GM12878 (cell line): ENCODE results near the gene MARCHF10.

Experiments
- CBX3 ChIP-seq: fragments of 200-600 bp; sonication (generic); IDR thresholded peaks from 2 replicates; pipeline ENCODE4 v1.6.1; 2016; ENCODE audit warnings: low read depth, borderline replicate concordance
- CREB1 ChIP-seq: IDR thresholded peaks from 2 replicates; pipeline ENCODE4 v1.6.1; 2012; ENCODE audit warnings: low read depth, mild to moderate bottlenecking, inconsistent platforms
- CTCF ChIP-seq, 3 experiments: IDR thresholded peaks in 2 of 3; conservative IDR thresholded peaks in 1 of 3; 2 replicates each; pipeline ENCODE4 v1.5.1; 2011; ENCODE audit warnings: low read depth in 3 of 3, low read length in 3 of 3, mild to moderate bottlenecking in 3 of 3, control low read depth in 2 of 3, moderate library complexity in 2 of 3, inconsistent platforms in 1 of 3, mixed read lengths in 1 of 3; ENCODE audit not compliant: control insufficient read depth in 2 of 3, insufficient read depth in 1 of 3; ENCODE audit errors: extremely low read depth in 1 of 3
- POLR2AphosphoS5 ChIP-seq: IDR thresholded peaks from 2 replicates; pipeline ENCODE4 v1.6.1; 2011; ENCODE audit warnings: mild to moderate bottlenecking, low read length, inconsistent platforms

- no peak for TF ChIP-seq POLR2AphosphoS5
- TF ChIP-seq CREB1, result peak; percentile 58
- TF ChIP-seq CBX3, result no peak
- no peak for TF ChIP-seq CTCF (IDR thresholded peaks at IDR 0.05 in 2 of 3, conservative IDR thresholded peaks at IDR 0.05 in 1 of 3; ENCODE audit: control insufficient read depth in 2 of 3, extremely low read depth in 1 of 3, insufficient read depth in 1 of 3, low read depth in 3 of 3, low read length in 3 of 3)
Observed at GRCh38 chr17:62653002-62653825, 154.9 kb downstream of the MARCHF10 start.
